Measurements from ENCODE around the gene PANK2. TPM values are rescaled to one million over a fixed set of nuclear protein-coding genes. Genes with fewer than 3 reads are reported as not detected.
"Not testable (repeated sequence)": the region's sequence is repeated elsewhere in the genome, so short reads cannot be mapped to it uniquely, and the experiment has no call there.

PANK2 gene
- total RNA-seq, 2 experiments from 2014 or later, result 73.1 to 74.4 TPM

DNA sequence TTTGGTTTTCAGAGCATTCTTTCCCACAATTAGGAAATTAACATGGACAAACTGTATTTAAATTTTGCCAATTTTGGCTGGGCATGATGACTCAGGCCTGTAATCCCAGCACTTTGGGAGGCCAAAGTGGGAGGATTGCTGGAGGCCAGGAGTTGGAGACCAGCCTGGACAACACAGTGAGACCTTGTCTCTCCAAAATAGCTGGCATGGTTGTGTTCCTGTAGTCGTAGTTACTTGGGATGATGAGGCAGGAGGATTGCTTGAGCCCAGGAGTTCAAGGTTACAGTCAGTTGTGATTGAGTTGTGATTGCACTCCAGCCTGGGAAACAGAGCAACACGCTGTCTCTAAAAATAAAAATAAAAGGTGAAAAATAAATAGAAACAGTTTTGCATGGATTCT is 15.0 kb downstream of the PANK2 start:
- Mint-ChIP-seq H3K4me3 (no peak overlapping the region), H3K4me1 (ENCODE audit: low read depth) (peaks cover 58% of the 10 kb centered on the region), H3K36me3 (ENCODE audit: low read depth) (peaks cover 44% of the 10 kb centered on the region), H3K27ac (no peak overlapping the region), H3K27me3 (ENCODE audit: low read depth) (no peaks in the 10 kb centered on the region), H3K9me3 (ENCODE audit: insufficient read depth) (no peaks in the 10 kb centered on the region)
- POLR2A ChIA-PET, result no interaction called here
- DNase-seq, result no peak
- CTCF ChIA-PET, result interaction anchor here (1.0 kb wide), 1 partner anchor 11 kb away, joined by 3 read pairs; no protein-coding TSS in a partner anchor
- no peak for ATAC-seq

DNA sequence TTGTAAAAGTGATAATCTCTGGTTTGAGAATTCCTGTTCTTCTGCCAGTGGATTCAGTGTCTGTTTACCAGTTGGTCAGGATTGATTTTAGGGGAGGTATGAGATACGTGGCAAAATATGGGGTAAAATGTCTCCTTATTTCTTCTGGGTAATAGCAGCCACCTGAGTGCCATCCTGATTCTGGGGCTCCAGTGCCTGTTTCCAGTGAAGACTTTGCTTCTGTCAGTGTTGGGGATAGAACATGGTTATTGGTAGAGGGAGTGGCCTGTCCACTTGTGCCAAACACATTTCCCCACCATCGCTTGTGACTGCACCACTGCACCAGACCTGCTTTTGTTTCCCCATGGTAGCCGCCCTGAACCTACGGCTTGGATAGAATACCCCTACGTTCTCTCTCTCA is 15.7 kb downstream of the PANK2 start:
- H3K27ac Mint-ChIP-seq, result no peak overlapping the region
- CTCF ChIA-PET, result interaction anchor here (1.0 kb wide), 1 partner anchor 12 kb away, joined by 3 read pairs; no protein-coding TSS in a partner anchor
- no peak for ATAC-seq
- H3K27me3 Mint-ChIP-seq (ENCODE audit: low read depth), result no peaks in the 10 kb centered on the region
- DNase-seq, result no peak
- POLR2A ChIA-PET, result no interaction called here
- H3K36me3 Mint-ChIP-seq (ENCODE audit: low read depth), result peaks cover 44% of the 10 kb centered on the region
- H3K4me1 Mint-ChIP-seq (ENCODE audit: low read depth), result peaks cover 52% of the 10 kb centered on the region
- H3K4me3 Mint-ChIP-seq, result no peak overlapping the region
- no peaks in the 10 kb centered on the region for H3K9me3 Mint-ChIP-seq (ENCODE audit: insufficient read depth)

DNA sequence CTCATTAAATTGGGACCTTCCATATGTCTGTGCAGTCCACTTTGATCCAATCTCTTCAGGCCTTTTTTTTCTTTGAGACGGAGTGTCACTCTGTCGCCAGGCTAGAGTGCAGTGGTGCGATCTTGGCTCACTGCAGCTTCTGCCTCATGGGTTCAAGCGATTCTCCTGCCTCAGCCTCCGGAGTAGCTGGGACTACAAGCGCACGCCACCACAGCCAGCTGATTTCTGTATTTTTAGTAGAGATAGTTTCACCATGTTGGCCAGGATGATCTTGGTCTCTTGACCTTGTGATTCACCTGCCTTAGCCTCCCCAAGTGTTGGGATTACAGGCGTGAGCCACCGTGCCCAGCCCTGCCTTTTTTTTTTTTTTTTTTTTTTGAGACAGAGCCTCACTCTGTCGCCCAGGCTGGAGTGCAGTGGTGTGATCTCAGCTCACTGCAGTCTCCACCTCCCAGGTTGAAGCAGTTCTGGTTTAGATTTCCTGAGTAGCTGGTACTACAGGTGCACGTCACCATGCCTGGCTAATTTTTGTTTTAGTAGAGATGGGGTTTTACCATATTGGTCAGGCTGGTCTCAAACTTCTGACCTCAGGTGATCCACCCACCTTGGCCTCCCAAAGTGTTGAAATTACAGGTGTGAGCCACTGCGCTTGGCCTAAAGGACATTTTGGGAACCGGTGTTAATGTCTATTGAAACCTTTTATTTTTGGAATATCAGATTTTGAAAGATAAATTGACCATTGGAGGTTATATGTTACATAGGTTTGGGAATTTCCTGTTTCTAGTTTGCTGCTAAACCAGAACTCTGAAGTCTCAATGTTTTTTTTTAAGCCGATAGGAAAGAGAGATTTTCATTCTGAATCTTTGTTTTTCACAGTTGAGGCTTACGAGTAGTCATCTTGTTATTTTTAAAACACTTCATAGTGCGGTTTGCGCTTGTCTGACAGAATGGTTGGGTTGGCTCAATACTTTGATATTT is 17.8 kb downstream of the PANK2 start:
- CTCF ChIA-PET, result interaction anchor here (1.0 to 1.4 kb wide), 4 partner anchors 52 to 201 kb away, joined by 3 to 5 read pairs (median 4); no protein-coding TSS in a partner anchor
- DNase-seq, result peak; percentile 45
- not testable (repeated sequence) for H3K27me3 Mint-ChIP-seq (ENCODE audit: low read depth); H3K9me3 Mint-ChIP-seq (ENCODE audit: insufficient read depth)
- peak; percentile 84 for ATAC-seq
- POLR2A ChIA-PET, result interaction anchor here (0.7 to 0.9 kb wide), 3 partner anchors 13 to 834 kb away, joined by 3 to 4 read pairs (median 3); no protein-coding TSS in a partner anchor
- peaks cover 47% of the 10 kb centered on the region for H3K36me3 Mint-ChIP-seq (ENCODE audit: low read depth)
- peaks cover 42% of the 10 kb centered on the region for H3K4me1 Mint-ChIP-seq (ENCODE audit: low read depth)
- peak overlapping the region; percentile 69 for H3K27ac Mint-ChIP-seq
- H3K4me3 Mint-ChIP-seq, result peak overlapping the region; percentile 5

DNA sequence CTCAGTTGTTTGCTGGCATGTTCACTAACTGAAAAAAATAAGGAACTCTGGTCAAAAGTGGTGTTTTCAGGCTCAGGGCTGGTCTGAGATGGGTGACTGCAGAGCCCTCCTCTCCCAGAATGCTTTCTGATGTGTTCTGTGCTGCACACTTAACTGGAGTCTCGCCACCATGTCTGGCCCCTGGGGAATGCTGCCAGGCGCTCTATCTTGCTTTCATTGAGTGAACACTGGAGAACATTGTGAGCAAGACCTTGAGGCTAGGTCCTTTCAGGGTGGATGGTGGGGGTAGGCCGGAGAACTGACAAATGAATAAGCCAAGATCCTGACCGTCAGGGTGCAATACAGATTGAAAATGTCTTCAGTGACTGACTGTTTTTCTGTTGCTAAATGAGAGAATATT is 19.5 kb downstream of the PANK2 start:
- H3K36me3 Mint-ChIP-seq (ENCODE audit: low read depth), result peaks cover 57% of the 10 kb centered on the region
- no peaks in the 10 kb centered on the region for H3K27me3 Mint-ChIP-seq (ENCODE audit: low read depth)
- peaks cover 37% of the 10 kb centered on the region for H3K4me1 Mint-ChIP-seq (ENCODE audit: low read depth)
- DNase-seq (no peak), ATAC-seq (no peak)
- POLR2A ChIA-PET, result no interaction called here
- no peak overlapping the region for H3K4me3 Mint-ChIP-seq
- H3K27ac Mint-ChIP-seq, result no peak overlapping the region
- H3K9me3 Mint-ChIP-seq (ENCODE audit: insufficient read depth), result no peaks in the 10 kb centered on the region
- CTCF ChIA-PET, result no interaction called here

DNA sequence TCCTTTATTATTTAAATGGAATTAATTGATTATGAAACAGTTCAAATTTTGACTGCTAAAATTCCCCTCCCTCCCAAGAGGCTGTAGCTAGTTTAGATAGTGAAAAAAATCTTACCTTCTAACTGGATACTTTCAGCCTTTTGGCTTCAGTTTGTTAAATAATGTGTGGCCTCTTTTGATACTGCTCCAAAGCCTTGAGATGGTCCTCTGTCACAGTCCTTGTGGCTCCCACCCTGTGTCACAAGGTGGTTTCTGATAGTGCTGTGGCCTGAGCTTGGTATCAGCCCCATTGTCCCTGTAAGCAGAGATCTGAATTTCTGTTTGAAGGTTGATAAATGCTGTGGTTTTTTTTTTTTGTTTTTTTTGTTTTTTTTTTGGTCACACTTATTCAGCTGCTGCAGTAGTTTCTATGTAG is 20.8 kb downstream of the PANK2 start:
- ChIA-PET POLR2A (no interaction called here), CTCF (interaction anchor here (0.6 kb wide), 1 partner anchor 29 kb away, joined by 3 read pairs; no protein-coding TSS in a partner anchor)
- ATAC-seq (no peak), DNase-seq (no peak)
- Mint-ChIP-seq H3K27ac (no peak overlapping the region), H3K4me1 (ENCODE audit: low read depth) (peaks cover 39% of the 10 kb centered on the region), H3K36me3 (ENCODE audit: low read depth) (peaks cover 64% of the 10 kb centered on the region), H3K27me3 (ENCODE audit: low read depth) (no peaks in the 10 kb centered on the region), H3K9me3 (ENCODE audit: insufficient read depth) (no peaks in the 10 kb centered on the region), H3K4me3 (no peak overlapping the region)

DNA sequence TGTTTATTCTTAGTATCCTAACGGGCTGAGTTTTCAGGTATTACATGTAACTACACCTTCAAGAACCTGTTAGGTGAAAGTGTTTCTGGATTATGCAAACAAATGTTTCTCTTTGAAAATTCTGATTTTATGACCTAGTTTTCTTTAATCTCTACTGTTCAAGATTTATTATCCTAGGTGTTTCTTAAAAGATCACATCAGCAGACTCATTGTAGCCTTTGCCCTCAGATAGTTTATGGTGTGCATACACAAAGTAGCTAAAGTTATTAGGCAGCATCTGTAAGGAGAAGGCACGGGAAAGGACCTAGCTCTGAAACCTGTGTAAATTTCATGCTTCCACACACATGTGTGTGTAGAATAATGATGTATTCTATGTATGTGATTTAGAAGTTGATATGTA is 21.7 kb downstream of the PANK2 start:
- ATAC-seq, result no peak
- POLR2A ChIA-PET, result no interaction called here
- H3K27ac Mint-ChIP-seq, result no peak overlapping the region
- H3K4me3 Mint-ChIP-seq, result no peak overlapping the region
- H3K36me3 Mint-ChIP-seq (ENCODE audit: low read depth), result peaks cover 69% of the 10 kb centered on the region
- peaks cover 40% of the 10 kb centered on the region for H3K4me1 Mint-ChIP-seq (ENCODE audit: low read depth)
- CTCF ChIA-PET, result no interaction called here
- no peak for DNase-seq
- H3K9me3 Mint-ChIP-seq (ENCODE audit: insufficient read depth), result no peaks in the 10 kb centered on the region
- H3K27me3 Mint-ChIP-seq (ENCODE audit: low read depth), result no peaks in the 10 kb centered on the region

DNA sequence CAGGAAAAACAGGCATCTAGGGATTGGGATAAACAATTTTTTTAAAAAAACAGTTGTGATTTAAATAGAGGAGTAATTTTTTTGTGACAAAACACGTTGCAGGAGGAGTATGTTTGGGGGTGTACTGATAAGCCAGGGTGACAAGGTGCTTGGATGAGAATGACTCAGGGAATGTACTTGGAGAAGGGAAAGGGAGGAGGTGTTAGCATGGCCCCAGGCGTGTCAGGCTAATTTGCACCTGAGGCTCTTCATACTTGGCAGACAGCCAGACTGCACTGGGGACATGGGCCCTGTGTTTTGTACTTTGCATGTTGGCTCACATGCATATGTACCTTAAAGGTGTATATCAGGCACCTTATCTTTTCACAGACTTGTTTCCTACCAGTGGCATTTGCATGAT is 22.8 kb downstream of the PANK2 start:
- Mint-ChIP-seq H3K27ac (peak overlapping the region; percentile 32), H3K27me3 (ENCODE audit: low read depth) (no peaks in the 10 kb centered on the region), H3K9me3 (ENCODE audit: insufficient read depth) (no peaks in the 10 kb centered on the region), H3K4me1 (ENCODE audit: low read depth) (peaks cover 35% of the 10 kb centered on the region), H3K4me3 (no peak overlapping the region), H3K36me3 (ENCODE audit: low read depth) (peaks cover 78% of the 10 kb centered on the region)
- POLR2A ChIA-PET, result interaction anchor here (0.7 kb wide), 1 partner anchor 20 kb away, joined by 3 read pairs; no protein-coding TSS in a partner anchor
- CTCF ChIA-PET, result no interaction called here
- DNase-seq (no peak), ATAC-seq (no peak)

DNA sequence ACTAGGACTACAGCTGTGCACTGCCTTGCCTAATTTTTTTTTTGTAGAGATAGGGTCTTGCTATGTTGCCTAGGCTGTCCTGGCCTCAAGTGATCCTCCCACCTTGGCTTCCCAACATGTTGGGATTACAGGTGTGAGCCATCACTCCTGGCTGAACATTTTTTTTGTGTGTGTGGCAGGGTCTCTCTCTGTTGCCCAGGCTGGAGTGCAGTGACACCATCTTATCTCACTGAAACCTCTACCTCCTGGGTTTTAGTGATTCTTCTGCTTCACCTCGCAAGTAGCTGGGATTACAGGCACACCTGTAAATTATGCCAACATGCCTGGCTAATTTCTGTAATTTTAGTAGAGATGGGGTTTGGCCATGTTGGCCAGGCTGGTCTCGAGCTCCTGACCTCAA is 25.3 kb downstream of the PANK2 start:
- CTCF ChIA-PET, result interaction anchor here (0.6 kb wide), 1 partner anchor 35 kb away, joined by 5 read pairs; no protein-coding TSS in a partner anchor
- Mint-ChIP-seq H3K27me3 (ENCODE audit: low read depth) (no peaks in the 10 kb centered on the region), H3K27ac (peak overlapping the region; percentile 49), H3K4me1 (ENCODE audit: low read depth) (peaks cover 18% of the 10 kb centered on the region), H3K4me3 (no peak overlapping the region), H3K9me3 (ENCODE audit: insufficient read depth) (no peaks in the 10 kb centered on the region), H3K36me3 (ENCODE audit: low read depth) (peaks cover 78% of the 10 kb centered on the region)
- no peak for DNase-seq
- POLR2A ChIA-PET, result no interaction called here
- no peak for ATAC-seq

DNA sequence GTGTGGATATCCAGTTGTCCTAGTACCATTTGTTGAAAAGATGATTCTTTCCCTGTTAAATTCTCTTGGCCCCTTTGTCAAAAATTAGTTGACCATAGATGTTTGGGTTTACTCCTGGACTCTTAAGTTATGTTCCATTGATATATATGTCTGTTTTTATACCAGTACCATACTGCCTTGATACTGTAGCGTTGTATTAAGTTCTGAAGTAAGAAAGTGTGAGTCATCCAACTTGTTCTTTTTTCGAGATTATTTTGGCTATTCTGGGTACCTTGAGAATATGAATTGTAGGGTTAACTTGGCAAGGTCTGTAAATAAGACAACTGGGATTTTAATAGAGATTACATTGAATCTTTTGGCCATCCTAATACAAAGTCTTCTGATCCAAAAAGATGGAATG is 26.5 kb downstream of the PANK2 start:
- Mint-ChIP-seq H3K36me3 (ENCODE audit: low read depth) (peaks cover 75% of the 10 kb centered on the region), H3K27me3 (ENCODE audit: low read depth) (no peaks in the 10 kb centered on the region), H3K4me1 (ENCODE audit: low read depth) (peaks cover 10% of the 10 kb centered on the region), H3K4me3 (no peak overlapping the region), H3K9me3 (ENCODE audit: insufficient read depth) (no peaks in the 10 kb centered on the region), H3K27ac (no peak overlapping the region)
- ChIA-PET POLR2A (no interaction called here), CTCF (interaction anchor here (1.1 kb wide), 1 partner anchor 170 kb away, joined by 3 read pairs; no protein-coding TSS in a partner anchor)
- no peak for DNase-seq
- ATAC-seq, result no peak

DNA sequence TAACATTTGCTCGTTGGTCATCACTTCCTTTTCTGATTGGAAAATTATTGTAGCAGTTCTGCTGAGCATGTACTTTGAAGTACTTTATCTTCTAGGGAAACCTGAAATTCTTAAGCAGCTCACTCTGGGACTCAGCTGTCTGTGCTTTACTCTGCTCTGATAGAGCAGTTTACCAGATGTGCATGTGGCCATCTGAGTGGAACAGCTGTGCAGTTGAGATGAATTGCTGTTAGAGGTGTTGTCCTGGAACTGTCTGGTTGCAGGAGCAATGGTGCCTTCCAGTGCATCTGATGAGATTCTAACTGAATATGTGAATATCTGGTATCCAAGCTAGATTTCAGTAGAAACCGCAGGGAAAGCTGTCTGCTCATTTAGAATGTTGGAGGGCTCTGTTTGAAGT is 27.2 kb downstream of the PANK2 start:
- Mint-ChIP-seq H3K27me3 (ENCODE audit: low read depth) (no peaks in the 10 kb centered on the region), H3K9me3 (ENCODE audit: insufficient read depth) (no peaks in the 10 kb centered on the region), H3K27ac (no peak overlapping the region), H3K36me3 (ENCODE audit: low read depth) (peaks cover 75% of the 10 kb centered on the region), H3K4me3 (no peak overlapping the region), H3K4me1 (ENCODE audit: low read depth) (peaks cover 10% of the 10 kb centered on the region)
- ChIA-PET POLR2A (interaction anchor here (0.6 kb wide), 1 partner anchor 688 kb away, joined by 3 read pairs; no protein-coding TSS in a partner anchor), CTCF (interaction anchor here (1.1 to 1.7 kb wide), 2 partner anchors 169 to 176 kb away, joined by 3 to 4 read pairs; no protein-coding TSS in a partner anchor)
- DNase-seq (no peak), ATAC-seq (no peak)

DNA sequence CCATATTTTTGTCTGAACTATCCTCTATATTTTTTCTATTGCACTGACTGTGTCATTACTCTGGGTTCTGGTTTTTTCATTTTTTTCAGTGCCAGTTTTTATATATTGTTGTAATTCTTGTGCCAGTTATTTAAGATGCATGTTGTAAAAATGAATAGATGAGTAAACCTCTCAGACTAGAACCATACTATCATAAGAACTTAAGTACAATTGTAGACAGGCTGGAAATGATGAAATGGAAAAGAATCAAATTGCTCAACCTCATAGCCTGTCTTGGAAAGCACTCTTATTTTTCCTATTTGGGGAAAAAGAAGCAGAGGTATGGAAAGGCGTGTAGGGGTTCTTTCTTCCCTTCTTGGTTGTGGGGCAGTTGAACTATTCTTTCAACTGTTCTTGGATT is 30.2 kb downstream of the PANK2 start:
- Mint-ChIP-seq H3K4me1 (ENCODE audit: low read depth) (peaks cover 24% of the 10 kb centered on the region), H3K36me3 (ENCODE audit: low read depth) (peaks cover 75% of the 10 kb centered on the region), H3K9me3 (ENCODE audit: insufficient read depth) (no peaks in the 10 kb centered on the region), H3K4me3 (no peak overlapping the region), H3K27ac (no peak overlapping the region), H3K27me3 (ENCODE audit: low read depth) (no peaks in the 10 kb centered on the region)
- ATAC-seq, result no peak
- ChIA-PET CTCF (interaction anchor here (1.3 kb wide), 2 partner anchors 65 to 165 kb away, joined by 3 to 4 read pairs; no protein-coding TSS in a partner anchor), POLR2A (no interaction called here)
- DNase-seq, result no peak
